Middle frontal gyrus (tissue), 1 donor: Measurements from ENCODE around the gene VHLL.

Experiments
- DNase-seq: peaks from one replicate; pipeline ENCODE4 v3.0.0-alpha.2; 2015; ENCODE audit warnings: low spot score; ENCODE audit errors: extremely low spot score

VHLL gene

DNA sequence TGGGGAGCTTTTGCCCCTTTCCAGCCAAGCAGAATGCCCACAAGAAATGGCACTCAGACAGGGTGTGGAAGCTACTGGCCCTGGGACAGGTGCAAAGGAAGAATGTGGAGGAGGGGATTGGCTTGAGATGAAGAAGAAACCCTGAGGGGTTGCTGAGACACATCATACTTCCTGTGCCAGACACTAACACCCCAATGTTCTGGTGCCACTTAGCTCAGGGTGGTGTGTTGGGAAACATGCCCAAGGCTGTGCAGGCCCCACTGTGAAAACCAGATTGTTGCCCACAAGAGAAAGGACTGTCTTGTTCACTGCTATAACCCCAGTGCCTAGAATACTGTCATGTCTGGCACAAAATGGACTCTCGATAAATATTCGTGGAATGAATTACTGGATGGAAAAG, 41.4 kb downstream of the VHLL start:
- no peak for DNase-seq

DNA sequence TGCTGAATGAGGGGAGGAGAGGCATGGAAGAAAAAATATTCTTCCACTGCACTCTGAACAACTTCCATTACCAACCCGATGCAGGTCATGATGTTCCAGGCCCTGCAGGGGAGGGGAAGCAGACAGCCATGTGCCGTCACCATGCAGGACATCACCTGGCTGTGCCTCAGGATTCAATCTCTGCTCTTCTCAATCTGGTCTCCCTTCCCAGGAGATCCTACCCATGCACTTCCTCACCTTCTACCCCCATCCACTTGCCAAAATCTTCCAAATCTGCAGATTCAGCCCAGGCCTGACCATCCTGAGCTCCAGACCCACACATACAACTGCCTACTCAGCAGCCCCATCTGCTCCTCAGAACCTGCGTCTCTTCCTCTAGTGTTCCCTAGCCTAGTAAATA, 45.5 kb downstream of the VHLL start:
- DNase-seq: no peak

GRCh38 chr1:156251527-156251926, 47.6 kb downstream of the VHLL start:
- no peak for DNase-seq

- no peak for DNase-seq
Measured at GRCh38 chr1:156249593-156249992, 49.5 kb downstream of the VHLL start.
